ENCODE measurements around the gene RAPGEF6. TPM values are rescaled to one million over a fixed set of nuclear protein-coding genes. Genes with fewer than 3 reads are reported as not detected.

Gene RAPGEF6
- total RNA-seq, 1 experiment from 2014 or later = 9.7 TPM

GRCh38 chr5:131634666-131634995 is 398 bp downstream of the RAPGEF6 start:
- Histone ChIP-seq H3K9ac (ENCODE audit: low read length) (peak overlapping the region; percentile 95), H3K27me3 (ENCODE audit: low read length) (no peaks in the 10 kb centered on the region), H3K79me2 (ENCODE audit: low read length) (peaks cover 54% of the 10 kb centered on the region), H3F3A (ENCODE audit: low read length, unreplicated experiment) (no peaks in the 10 kb centered on the region), H3K9me2 (replicated peaks; ENCODE audit: low read length) (no peaks in the 10 kb centered on the region), H3K4me2 (ENCODE audit: low read length) (peak overlapping the region; percentile 90), H3K36me3 (ENCODE audit: low read depth, low read length) (no peaks in the 10 kb centered on the region), H3K27ac (ENCODE audit: low read length) (peak overlapping the region; percentile 65), H3K4me1 (ENCODE audit: insufficient read depth, low read length) (peaks cover 36% of the 10 kb centered on the region), H3K4me3 (ENCODE audit: low read length) (peak overlapping the region; percentile 77), H3K9me3 (ENCODE audit: low read length) (no peaks in the 10 kb centered on the region), H4K20me1 (ENCODE audit: low read length) (peaks cover 7% of the 10 kb centered on the region), H2AFZ (ENCODE audit: low read length) (peak overlapping the region; percentile 75)
- CTCF ChIA-PET = no interaction called here
- ATAC-seq (peak; percentile 33), DNase-seq (peak; percentile 45)
- TF ChIP-seq EZH2 (IDR thresholded peaks at IDR 0.05; ENCODE audit: low read length, unreplicated experiment) = no peak
- TF ChIP-seq CTCF (conservative IDR thresholded peaks at IDR 0.05; ENCODE audit: low read depth, low read length) = no peak
- no peak for TF ChIP-seq EZH2phosphoT487 (IDR thresholded peaks at IDR 0.05; ENCODE audit: borderline replicate concordance, low read length)
- intact Hi-C loops (cut with micrococcal nuclease) = loop anchor here (2.0 kb wide), 2 partner anchors 46 to 162 kb away; partner anchors contain the start of gene FNIP1
- POLR2A ChIA-PET (ENCODE audit: unreplicated experiment) = no interaction called here
- BruUV-seq (replicated peaks) = TSS peak; percentile 71

- DNase-seq = no peak
- H3K79me2 ChIP-seq (ENCODE audit: low read length) = peaks cover 58% of the 10 kb centered on the region
- ChIA-PET CTCF (no interaction called here), POLR2A (ENCODE audit: unreplicated experiment) (no interaction called here)
- H2AFZ ChIP-seq (ENCODE audit: low read length) = peak overlapping the region; percentile 75; the same call in 1 of the 2 replicates
- H3K4me1 ChIP-seq (ENCODE audit: insufficient read depth, low read length) = peaks cover 40% of the 10 kb centered on the region
- intact Hi-C loops (cut with micrococcal nuclease) = loop anchor here (2.0 kb wide), 2 partner anchors 45 to 163 kb away; partner anchors contain the start of gene FNIP1
- H3F3A ChIP-seq (ENCODE audit: low read length, unreplicated experiment) = no peaks in the 10 kb centered on the region
- H3K27ac ChIP-seq (ENCODE audit: low read length) = no peak overlapping the region
- H3K4me2 ChIP-seq (ENCODE audit: low read length) = peak overlapping the region; percentile 90
- ATAC-seq = no peak
- H3K36me3 ChIP-seq (ENCODE audit: low read depth, low read length) = no peaks in the 10 kb centered on the region
- no TSS peak for BruUV-seq (replicated peaks)
- no peaks in the 10 kb centered on the region for H3K27me3 ChIP-seq (ENCODE audit: low read length)
- H3K9me3 ChIP-seq (ENCODE audit: low read length) = no peaks in the 10 kb centered on the region
- peak overlapping the region; percentile 95 for H3K9ac ChIP-seq (ENCODE audit: low read length)
- TF ChIP-seq CTCF (conservative IDR thresholded peaks at IDR 0.05; ENCODE audit: low read depth, low read length) = no peak
- TF ChIP-seq EZH2phosphoT487 (IDR thresholded peaks at IDR 0.05; ENCODE audit: borderline replicate concordance, low read length) = no peak
- no peak for TF ChIP-seq EZH2 (IDR thresholded peaks at IDR 0.05; ENCODE audit: low read length, unreplicated experiment)
- peak overlapping the region; percentile 77 for H3K4me3 ChIP-seq (ENCODE audit: low read length)
- peaks cover 11% of the 10 kb centered on the region for H4K20me1 ChIP-seq (ENCODE audit: low read length)
- H3K9me2 ChIP-seq (replicated peaks; ENCODE audit: low read length) = no peaks in the 10 kb centered on the region
Observed at GRCh38 chr5:131634238-131634637, 791 bp downstream of the RAPGEF6 start.

GRCh38 chr5:131633830-131634229 is 1.2 kb downstream of the RAPGEF6 start:
- Histone ChIP-seq H3K9me2 (replicated peaks; ENCODE audit: low read length) (no peaks in the 10 kb centered on the region), H3K27me3 (ENCODE audit: low read length) (no peaks in the 10 kb centered on the region), H3K4me3 (ENCODE audit: low read length) (peak overlapping the region; percentile 77), H3K36me3 (ENCODE audit: low read depth, low read length) (no peaks in the 10 kb centered on the region), H3K9ac (ENCODE audit: low read length) (peak overlapping the region; percentile 95), H3K4me2 (ENCODE audit: low read length) (peak overlapping the region; percentile 90), H2AFZ (ENCODE audit: low read length) (no peak overlapping the region), H3K27ac (ENCODE audit: low read length) (no peak overlapping the region), H3K9me3 (ENCODE audit: low read length) (no peaks in the 10 kb centered on the region), H3F3A (ENCODE audit: low read length, unreplicated experiment) (no peaks in the 10 kb centered on the region), H3K79me2 (ENCODE audit: low read length) (peaks cover 62% of the 10 kb centered on the region), H4K20me1 (ENCODE audit: low read length) (peaks cover 14% of the 10 kb centered on the region), H3K4me1 (ENCODE audit: insufficient read depth, low read length) (peaks cover 44% of the 10 kb centered on the region)
- DNase-seq = no peak
- ChIA-PET POLR2A (ENCODE audit: unreplicated experiment) (no interaction called here), CTCF (no interaction called here)
- intact Hi-C loops (cut with micrococcal nuclease) = loop anchor here (2.0 kb wide), 2 partner anchors 45 to 163 kb away; partner anchors contain the start of gene FNIP1
- ATAC-seq = no peak
- TF ChIP-seq EZH2 (IDR thresholded peaks at IDR 0.05; ENCODE audit: low read length, unreplicated experiment) = no peak
- TF ChIP-seq CTCF (conservative IDR thresholded peaks at IDR 0.05; ENCODE audit: low read depth, low read length) = no peak
- TF ChIP-seq EZH2phosphoT487 (IDR thresholded peaks at IDR 0.05; ENCODE audit: borderline replicate concordance, low read length) = no peak
- no TSS peak for BruUV-seq (replicated peaks)
